ENCODE measurements around the gene UVRAG.

GRCh38 chr11:75812542-75813040, 2.4 kb upstream of the UVRAG start:
- TF ChIP-seq CTCF (IDR thresholded peaks at IDR 0.05; ENCODE audit: insufficient read depth, low read length) (no peak), POLR2AphosphoS5 (IDR thresholded peaks at IDR 0.05; ENCODE audit: low read depth) (no peak), REST (IDR thresholded peaks at IDR 0.05; ENCODE audit: insufficient replicate concordance, low read depth) (no peak)

Data from HL-60 (cell line).